ENCODE measurements around the gene ZFYVE16.

Gene ZFYVE16

GRCh38 chr5:80480354-80480753, 72.5 kb downstream of the ZFYVE16 start:
- no peak overlapping the region for H2AFZ ChIP-seq (ENCODE audit: insufficient read depth, low read length, poor library complexity)
- no peaks in the 10 kb centered on the region for H3K4me1 ChIP-seq (ENCODE audit: control insufficient read depth in 1 of 2, insufficient read depth in 2 of 2, low read length in 2 of 2)
- no peaks in the 10 kb centered on the region for H3K9me3 ChIP-seq (ENCODE audit: insufficient read depth, low read depth, low read length)
- no peak overlapping the region for H3K27ac ChIP-seq (ENCODE audit: low read depth, low read length)
- H2BK5ac ChIP-seq (ENCODE audit: low read depth, low read length, poor library complexity) = no peak overlapping the region
- no peak overlapping the region for H4K8ac ChIP-seq (ENCODE audit: low read depth, low read length)
- H3K4ac ChIP-seq (ENCODE audit: low read depth, low read length) = no peak overlapping the region
- no peak overlapping the region for H2AK5ac ChIP-seq (ENCODE audit: low read length)
- no peaks in the 10 kb centered on the region for H3K79me1 ChIP-seq (ENCODE audit: low read length)
- DNase-seq = no peak
- H4K91ac ChIP-seq (ENCODE audit: low read depth, low read length) = no peak overlapping the region
- no peak overlapping the region for H2BK12ac ChIP-seq (ENCODE audit: low read length)
- no CpG with 5 or more reads among the region's 2 CpGs for WGBS (ENCODE audit: extremely low coverage, insufficient coverage, insufficient read length)
- H2BK120ac ChIP-seq (ENCODE audit: insufficient read depth, low read length, poor library complexity) = no peak overlapping the region
- H3K27me3 ChIP-seq (ENCODE audit: insufficient read depth, low read length) = no peaks in the 10 kb centered on the region
- no peak overlapping the region for H3K4me3 ChIP-seq (ENCODE audit: low read depth, low read length)
- peaks cover 5 to 11% of the 10 kb centered on the region in 2 experiments for H3K36me3 ChIP-seq (ENCODE audit: control insufficient read depth in 1 of 2, insufficient read depth in 2 of 2, low read length in 2 of 2)
- H4K12ac ChIP-seq (ENCODE audit: low read depth, low read length) = no peak overlapping the region
- no peak overlapping the region for H3K14ac ChIP-seq (ENCODE audit: low read length)
- H3K4me2 ChIP-seq (ENCODE audit: low read length) = no peak overlapping the region
- H3K18ac ChIP-seq (ENCODE audit: low read length) = no peak overlapping the region
- H3K79me2 ChIP-seq (ENCODE audit: control insufficient read depth, insufficient read depth, low read length, poor library complexity) = no peaks in the 10 kb centered on the region
- no peak overlapping the region for H3K23ac ChIP-seq (ENCODE audit: low read length)
- no peak overlapping the region for H3K9ac ChIP-seq (ENCODE audit: low read length)

GRCh38 chr5:80481019-80481893, 73.4 kb downstream of the ZFYVE16 start:
- Histone ChIP-seq H2AK5ac (ENCODE audit: low read length) (no peak overlapping the region), H3K9ac (ENCODE audit: low read length) (no peak overlapping the region), H3K36me3 (ENCODE audit: control insufficient read depth in 1 of 2, insufficient read depth in 2 of 2, low read length in 2 of 2) (peaks cover 2 to 7% of the 10 kb centered on the region in 2 experiments), H3K9me3 (ENCODE audit: insufficient read depth, low read depth, low read length) (no peaks in the 10 kb centered on the region), H3K14ac (ENCODE audit: low read length) (no peak overlapping the region), H4K12ac (ENCODE audit: low read depth, low read length) (no peak overlapping the region), H4K8ac (ENCODE audit: low read depth, low read length) (no peak overlapping the region), H3K4me2 (ENCODE audit: low read length) (no peak overlapping the region), H4K91ac (ENCODE audit: low read depth, low read length) (no peak overlapping the region), H3K79me2 (ENCODE audit: control insufficient read depth, insufficient read depth, low read length, poor library complexity) (no peaks in the 10 kb centered on the region), H3K27ac (ENCODE audit: low read depth, low read length) (no peak overlapping the region), H2BK5ac (ENCODE audit: low read depth, low read length, poor library complexity) (no peak overlapping the region), H3K23ac (ENCODE audit: low read length) (no peak overlapping the region), H3K79me1 (ENCODE audit: low read length) (no peaks in the 10 kb centered on the region), H3K4ac (ENCODE audit: low read depth, low read length) (no peak overlapping the region), H3K18ac (ENCODE audit: low read length) (no peak overlapping the region), H3K27me3 (ENCODE audit: insufficient read depth, low read length) (no peaks in the 10 kb centered on the region), H2BK12ac (ENCODE audit: low read length) (no peak overlapping the region), H2BK120ac (ENCODE audit: insufficient read depth, low read length, poor library complexity) (no peak overlapping the region), H3K4me1 (ENCODE audit: control insufficient read depth in 1 of 2, insufficient read depth in 2 of 2, low read length in 2 of 2) (no peaks in the 10 kb centered on the region), H3K4me3 (ENCODE audit: low read depth, low read length) (no peak overlapping the region), H2AFZ (ENCODE audit: insufficient read depth, low read length, poor library complexity) (no peak overlapping the region)
- WGBS (ENCODE audit: extremely low coverage, insufficient coverage, insufficient read length) = no CpG with 5 or more reads among the region's 3 CpGs
- peak; percentile 30 to 74 for DNase-seq

- Histone ChIP-seq H3K27ac (ENCODE audit: low read depth, low read length) (no peak overlapping the region), H3K4me1 (ENCODE audit: control insufficient read depth in 1 of 2, insufficient read depth in 2 of 2, low read length in 2 of 2) (peaks cover 0 to 2% of the 10 kb centered on the region in 2 experiments), H3K4me2 (ENCODE audit: low read length) (no peak overlapping the region), H3K4me3 (ENCODE audit: low read depth, low read length) (no peak overlapping the region), H2AFZ (ENCODE audit: insufficient read depth, low read length, poor library complexity) (no peak overlapping the region), H2BK12ac (ENCODE audit: low read length) (no peak overlapping the region), H3K9ac (ENCODE audit: low read length) (no peak overlapping the region), H2BK120ac (ENCODE audit: insufficient read depth, low read length, poor library complexity) (no peak overlapping the region), H3K9me3 (ENCODE audit: insufficient read depth, low read depth, low read length) (no peaks in the 10 kb centered on the region), H3K14ac (ENCODE audit: low read length) (no peak overlapping the region), H2AK5ac (ENCODE audit: low read length) (no peak overlapping the region), H3K4ac (ENCODE audit: low read depth, low read length) (no peak overlapping the region), H3K36me3 (ENCODE audit: control insufficient read depth in 1 of 2, insufficient read depth in 2 of 2, low read length in 2 of 2) (peaks cover 2 to 7% of the 10 kb centered on the region in 2 experiments), H3K79me2 (ENCODE audit: control insufficient read depth, insufficient read depth, low read length, poor library complexity) (no peaks in the 10 kb centered on the region), H3K27me3 (ENCODE audit: insufficient read depth, low read length) (no peaks in the 10 kb centered on the region), H4K12ac (ENCODE audit: low read depth, low read length) (no peak overlapping the region), H4K91ac (ENCODE audit: low read depth, low read length) (no peak overlapping the region), H3K79me1 (ENCODE audit: low read length) (peaks cover 1% of the 10 kb centered on the region), H4K8ac (ENCODE audit: low read depth, low read length) (no peak overlapping the region), H3K18ac (ENCODE audit: low read length) (no peak overlapping the region), H2BK5ac (ENCODE audit: low read depth, low read length, poor library complexity) (no peak overlapping the region), H3K23ac (ENCODE audit: low read length) (no peak overlapping the region)
- no CpG with 5 or more reads among the region's 4 CpGs for WGBS (ENCODE audit: extremely low coverage, insufficient coverage, insufficient read length)
- DNase-seq = no peak
Measured at GRCh38 chr5:80482578-80482977, 74.7 kb downstream of the ZFYVE16 start.

- no peak overlapping the region for H3K27ac ChIP-seq (ENCODE audit: low read depth, low read length)
- H2BK5ac ChIP-seq (ENCODE audit: low read depth, low read length, poor library complexity) = no peak overlapping the region
- no peak overlapping the region for H3K14ac ChIP-seq (ENCODE audit: low read length)
- no peak overlapping the region for H2BK12ac ChIP-seq (ENCODE audit: low read length)
- no peak overlapping the region for H4K12ac ChIP-seq (ENCODE audit: low read depth, low read length)
- H3K9me3 ChIP-seq (ENCODE audit: insufficient read depth, low read depth, low read length) = no peaks in the 10 kb centered on the region
- peaks cover 2 to 7% of the 10 kb centered on the region in 2 experiments for H3K36me3 ChIP-seq (ENCODE audit: control insufficient read depth in 1 of 2, insufficient read depth in 2 of 2, low read length in 2 of 2)
- no peak overlapping the region for H2AFZ ChIP-seq (ENCODE audit: insufficient read depth, low read length, poor library complexity)
- H4K8ac ChIP-seq (ENCODE audit: low read depth, low read length) = no peak overlapping the region
- no peak overlapping the region for H3K18ac ChIP-seq (ENCODE audit: low read length)
- WGBS (ENCODE audit: extremely low coverage, insufficient coverage, insufficient read length) = no CpG with 5 or more reads among the region's 3 CpGs
- no peak overlapping the region for H2AK5ac ChIP-seq (ENCODE audit: low read length)
- H3K79me2 ChIP-seq (ENCODE audit: control insufficient read depth, insufficient read depth, low read length, poor library complexity) = no peaks in the 10 kb centered on the region
- no peak overlapping the region for H3K4me2 ChIP-seq (ENCODE audit: low read length)
- no peak overlapping the region for H3K9ac ChIP-seq (ENCODE audit: low read length)
- no peak for DNase-seq
- no peak overlapping the region for H3K4me3 ChIP-seq (ENCODE audit: low read depth, low read length)
- H3K79me1 ChIP-seq (ENCODE audit: low read length) = peaks cover 9% of the 10 kb centered on the region
- no peak overlapping the region for H3K23ac ChIP-seq (ENCODE audit: low read length)
- H3K27me3 ChIP-seq (ENCODE audit: insufficient read depth, low read length) = no peaks in the 10 kb centered on the region
- H4K91ac ChIP-seq (ENCODE audit: low read depth, low read length) = no peak overlapping the region
- no peak overlapping the region for H3K4ac ChIP-seq (ENCODE audit: low read depth, low read length)
- H3K4me1 ChIP-seq (ENCODE audit: control insufficient read depth in 1 of 2, insufficient read depth in 2 of 2, low read length in 2 of 2) = peaks cover 0 to 2% of the 10 kb centered on the region in 2 experiments
- no peak overlapping the region for H2BK120ac ChIP-seq (ENCODE audit: insufficient read depth, low read length, poor library complexity)
Measured at GRCh38 chr5:80483636-80484232, 75.9 kb downstream of the ZFYVE16 start.
